Natural killer cell (primary cell): ENCODE data around the gene GNB3. TPM values are rescaled to one million over a fixed set of nuclear protein-coding genes. Genes with fewer than 3 reads are reported as not detected.

Experiments used
- ATAC-seq, 3 donors: fragments of 150-1000 bp in 2 of 3; fragments of 200-7000 bp in 1 of 3; cut with Tn5 transposase; 1 replicate in 1 of 3; 2 replicates in 2 of 3; pipeline ENCODE4 v1.10.0; 2021; ENCODE audit warnings: mild to moderate bottlenecking in 2 of 3, moderate library complexity in 2 of 3
- DNase-seq, 2 donors: peaks; one replicate each; pipeline versions ENCODE4 v3.0.0 to v3.0.0-alpha.2; 2013 to 2021; ENCODE audit warnings: mixed read lengths in 1 of 2
- H3K27ac ChIP-seq: one replicate; pipeline ENCODE4 v1.5.1; 2013; ENCODE audit warnings: mild to moderate bottlenecking, low read length
- H3K27me3 ChIP-seq: one replicate; pipeline ENCODE4 v1.6.1; 2013; ENCODE audit warnings: low read length; ENCODE audit not compliant: control insufficient read depth, insufficient read depth
- H3K36me3 ChIP-seq: one replicate; pipeline ENCODE4 v1.6.1; 2013; ENCODE audit warnings: low read length; ENCODE audit not compliant: control insufficient read depth, insufficient read depth
- H3K4me1 ChIP-seq: one replicate; pipeline ENCODE4 v1.6.1; 2013; ENCODE audit warnings: low read length; ENCODE audit not compliant: control insufficient read depth, insufficient read depth
- H3K4me3 ChIP-seq: one replicate; pipeline ENCODE4 v1.5.1; 2013; ENCODE audit warnings: low read length
- H3K9me3 ChIP-seq: one replicate; pipeline ENCODE4 v1.6.1; 2013; ENCODE audit warnings: low read length; ENCODE audit not compliant: control insufficient read depth, insufficient read depth
- H3K27ac Mint-ChIP-seq, 2 donors: one replicate each; pipeline ENCODE4 v1.8.0; 2022; ENCODE audit warnings: mild to moderate bottlenecking in 2 of 2, mixed read lengths in 2 of 2, moderate library complexity in 1 of 2
- H3K27me3 Mint-ChIP-seq, 2 donors: one replicate each; pipeline ENCODE4 v1.8.0; 2022; ENCODE audit warnings: low read depth in 2 of 2, mixed read lengths in 2 of 2
- H3K36me3 Mint-ChIP-seq: one replicate; pipeline ENCODE4 v1.8.0; 2022; ENCODE audit warnings: mixed read lengths
- H3K4me1 Mint-ChIP-seq, 2 donors: one replicate each; pipeline ENCODE4 v1.8.0; 2022; ENCODE audit warnings: mixed read lengths in 2 of 2
- H3K4me3 Mint-ChIP-seq: one replicate; pipeline ENCODE4 v1.8.0; 2022; ENCODE audit warnings: mild to moderate bottlenecking, moderate library complexity, mixed read lengths
- H3K9me3 Mint-ChIP-seq, 2 donors: one replicate each; pipeline ENCODE4 v1.8.0; 2022; ENCODE audit warnings: mixed read lengths in 2 of 2
- CTCF ChIP-seq: fragments of 200-600 bp; IDR thresholded peaks from one replicate; pipeline ENCODE4 v1.8.0; 2022; ENCODE audit warnings: antibody characterized with exemption
- WGBS: methylation state at CpG from one replicate; pipeline ENCODE4 v1.1.7; 2013; ENCODE audit warnings: missing lambda C conversion rate; ENCODE audit not compliant: insufficient coverage; 5-methylcytosine and 5-hydroxymethylcytosine counted together
- intact Hi-C: fragments of 100-400 bp; cut with micrococcal nuclease; formaldehyde crosslinking; loops from one replicate; pipeline ENCODE4 v1.14.2; 2022
- total RNA-seq, 4 donors: library from RNA; stranded (reverse); fragments of 120-200 nt in 1 of 4; gene quantifications; one replicate each; pipeline versions ENCODE4 v1.2.3 to v1.2.4, GENCODE V29; 2013 to 2022

GNB3 gene
- total RNA-seq, 3 donors from 2014 or later (not counting 1 experiment from before 2014, with no cell fraction given): not detected

- TF ChIP-seq CTCF: no peak
- Histone ChIP-seq H3K36me3 (no peaks in the 10 kb centered on the region), H3K27me3 (peaks cover 12% of the 10 kb centered on the region), H3K27ac (no peak overlapping the region), H3K9me3 (no peaks in the 10 kb centered on the region), H3K4me3 (no peak overlapping the region), H3K4me1 (peaks cover 17% of the 10 kb centered on the region)
- Mint-ChIP-seq H3K36me3 (no peaks in the 10 kb centered on the region), H3K27me3 (peaks cover 22 to 26% of the 10 kb centered on the region in 2 donors), H3K4me3 (no peak overlapping the region), H3K4me1 (peaks cover 9 to 11% of the 10 kb centered on the region in 2 donors), H3K27ac (no peak overlapping the region), H3K9me3 (no peaks in the 10 kb centered on the region)
- ATAC-seq (no peak), DNase-seq (no peak)
- intact Hi-C loops: no loop called here
- WGBS: 91% methylated on average over 6 of the region's 6 CpGs
These were observed 7.4 kb upstream of the GNB3 start for GRCh38 chr12:6833189-6833890.

GRCh38 chr12:6834254-6834653, 6.5 kb upstream of the GNB3 start:
- DNase-seq (no peak), ATAC-seq (no peak)
- H3K4me3 Mint-ChIP-seq: no peak overlapping the region
- H3K27ac Mint-ChIP-seq: no peak overlapping the region
- peaks cover 4% of the 10 kb centered on the region in 2 donors for H3K4me1 Mint-ChIP-seq
- intact Hi-C loops: no loop called here
- WGBS: 100% methylated on average over 1 of the region's 1 CpG
- Histone ChIP-seq H3K4me3 (no peak overlapping the region), H3K9me3 (no peaks in the 10 kb centered on the region), H3K36me3 (no peaks in the 10 kb centered on the region), H3K4me1 (peaks cover 11% of the 10 kb centered on the region), H3K27ac (no peak overlapping the region), H3K27me3 (peaks cover 7% of the 10 kb centered on the region)
- no peaks in the 10 kb centered on the region for H3K36me3 Mint-ChIP-seq
- H3K9me3 Mint-ChIP-seq: no peaks in the 10 kb centered on the region
- peaks cover 21 to 22% of the 10 kb centered on the region in 2 donors for H3K27me3 Mint-ChIP-seq
- no peak for TF ChIP-seq CTCF

GRCh38 chr12:6834873-6835272, 5.9 kb upstream of the GNB3 start:
- Histone ChIP-seq H3K27me3 (peaks cover under 1% of the 10 kb centered on the region), H3K4me1 (peaks cover 5% of the 10 kb centered on the region), H3K36me3 (no peaks in the 10 kb centered on the region), H3K27ac (no peak overlapping the region), H3K9me3 (no peaks in the 10 kb centered on the region), H3K4me3 (no peak overlapping the region)
- no peak for TF ChIP-seq CTCF
- H3K36me3 Mint-ChIP-seq: no peaks in the 10 kb centered on the region
- H3K27ac Mint-ChIP-seq: no peak overlapping the region
- no peaks in the 10 kb centered on the region for H3K9me3 Mint-ChIP-seq
- DNase-seq (no peak), ATAC-seq (no peak)
- no peak overlapping the region for H3K4me3 Mint-ChIP-seq
- peaks cover 18 to 22% of the 10 kb centered on the region in 2 donors for H3K27me3 Mint-ChIP-seq
- WGBS: 83% methylated on average over 5 of the region's 5 CpGs
- intact Hi-C loops: no loop called here
- H3K4me1 Mint-ChIP-seq: no peaks in the 10 kb centered on the region

- no peak for DNase-seq
- 86% methylated on average over 16 of the region's 16 CpGs for WGBS
- Mint-ChIP-seq H3K4me1 (no peaks in the 10 kb centered on the region), H3K9me3 (no peaks in the 10 kb centered on the region), H3K36me3 (no peaks in the 10 kb centered on the region), H3K27me3 (peaks cover under 1 to 4% of the 10 kb centered on the region in 2 donors), H3K27ac (no peak overlapping the region), H3K4me3 (no peak overlapping the region)
- no peak for ATAC-seq
- Histone ChIP-seq H3K4me1 (peaks cover 4% of the 10 kb centered on the region), H3K4me3 (no peak overlapping the region), H3K9me3 (no peaks in the 10 kb centered on the region), H3K36me3 (no peaks in the 10 kb centered on the region), H3K27ac (no peak overlapping the region), H3K27me3 (no peaks in the 10 kb centered on the region)
- intact Hi-C loops: no loop called here
- TF ChIP-seq CTCF: no peak
These were observed 3.9 kb upstream of the GNB3 start for GRCh38 chr12:6836851-6837250.
